ENCODE measurements around the gene CA10. TPM values are rescaled to one million over a fixed set of nuclear protein-coding genes. Genes with fewer than 3 reads are reported as not detected.

Gene CA10
- total and polyA plus RNA-seq, 2 donors (not counting 3 experiments of a cell fraction or from before 2014, with no cell fraction given) = not detected

DNA sequence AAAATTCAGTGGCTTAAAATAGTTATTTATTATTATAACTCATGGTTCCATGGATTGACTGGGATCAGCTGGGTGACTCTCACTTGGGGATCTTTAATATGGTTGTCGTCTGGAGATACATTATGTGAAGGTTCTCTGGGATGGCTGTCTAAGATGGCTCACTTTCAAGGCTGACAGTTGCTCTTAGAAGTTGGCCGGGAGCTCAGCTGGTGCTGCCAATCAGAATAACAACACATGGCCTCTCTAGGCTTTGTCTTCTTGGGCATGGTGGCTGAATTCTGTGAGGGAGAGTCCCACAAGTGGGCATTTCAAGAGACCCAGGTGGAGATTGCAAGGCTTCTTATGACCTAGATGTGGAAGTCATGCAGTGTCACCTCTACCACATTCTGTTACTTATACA, 269.7 kb downstream of the CA10 start:
- TF ChIP-seq EZH2 (IDR thresholded peaks at IDR 0.05; ENCODE audit: borderline replicate concordance, low read depth, low read length, severe bottlenecking) (no peak), JUN (IDR thresholded peaks at IDR 0.05; ENCODE audit: borderline replicate concordance, insufficient read depth, insufficient read length, low read depth) (no peak), POLR2A (IDR thresholded peaks at IDR 0.05; ENCODE audit: low read depth, low read length) (no peak), POLR2AphosphoS5 (IDR thresholded peaks at IDR 0.05; ENCODE audit: insufficient read depth, low read depth, low read length) (no peak), FOS (IDR thresholded peaks at IDR 0.05; ENCODE audit: borderline replicate concordance, insufficient read depth, low read length) (no peak), GATA2 (IDR thresholded peaks at IDR 0.05; ENCODE audit: insufficient read depth, insufficient read length, low read depth, low read length) (no peak)
- TF ChIP-seq, protein P1, sequence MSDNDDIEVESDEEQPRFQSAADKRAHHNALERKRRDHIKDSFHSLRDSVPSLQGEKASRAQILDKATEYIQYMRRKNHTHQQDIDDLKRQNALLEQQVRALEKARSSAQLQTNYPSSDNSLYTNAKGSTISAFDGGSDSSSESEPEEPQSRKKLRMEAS (IDR thresholded peaks at IDR 0.05; ENCODE audit: insufficient read depth, insufficient read length) = no peak
- TF ChIP-seq, protein P2, sequence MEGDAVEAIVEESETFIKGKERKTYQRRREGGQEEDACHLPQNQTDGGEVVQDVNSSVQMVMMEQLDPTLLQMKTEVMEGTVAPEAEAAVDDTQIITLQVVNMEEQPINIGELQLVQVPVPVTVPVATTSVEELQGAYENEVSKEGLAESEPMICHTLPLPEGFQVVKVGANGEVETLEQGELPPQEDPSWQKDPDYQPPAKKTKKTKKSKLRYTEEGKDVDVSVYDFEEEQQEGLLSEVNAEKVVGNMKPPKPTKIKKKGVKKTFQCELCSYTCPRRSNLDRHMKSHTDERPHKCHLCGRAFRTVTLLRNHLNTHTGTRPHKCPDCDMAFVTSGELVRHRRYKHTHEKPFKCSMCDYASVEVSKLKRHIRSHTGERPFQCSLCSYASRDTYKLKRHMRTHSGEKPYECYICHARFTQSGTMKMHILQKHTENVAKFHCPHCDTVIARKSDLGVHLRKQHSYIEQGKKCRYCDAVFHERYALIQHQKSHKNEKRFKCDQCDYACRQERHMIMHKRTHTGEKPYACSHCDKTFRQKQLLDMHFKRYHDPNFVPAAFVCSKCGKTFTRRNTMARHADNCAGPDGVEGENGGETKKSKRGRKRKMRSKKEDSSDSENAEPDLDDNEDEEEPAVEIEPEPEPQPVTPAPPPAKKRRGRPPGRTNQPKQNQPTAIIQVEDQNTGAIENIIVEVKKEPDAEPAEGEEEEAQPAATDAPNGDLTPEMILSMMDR (IDR thresholded peaks at IDR 0.05; ENCODE audit: extremely low read depth in 1 of 2, insufficient read depth in 1 of 2, low read depth in 1 of 2, low read length in 2 of 2) = no peak
- Histone ChIP-seq H3K79me2 (ENCODE audit: control insufficient read depth, insufficient read depth, low read length) (no peaks in the 10 kb centered on the region), H3K36me3 (ENCODE audit: control insufficient read depth in 2 of 2, extremely low read depth in 1 of 2, insufficient read depth in 2 of 2, low read length in 2 of 2) (no peaks in the 10 kb centered on the region), H4K20me1 (replicated peaks; ENCODE audit: control insufficient read depth, extremely low read depth, insufficient read depth, low read length) (no peaks in the 10 kb centered on the region), H3K27ac (ENCODE audit: insufficient read depth, low read depth, low read length) (no peak overlapping the region), H3K27me3 (ENCODE audit: control insufficient read depth in 2 of 2, insufficient read depth in 2 of 2, low read length in 2 of 2) (no peaks in the 10 kb centered on the region), H3K4me2 (ENCODE audit: insufficient read depth, low read length) (no peak overlapping the region), H3K9ac (replicated peaks; ENCODE audit: extremely low read depth, insufficient read depth, low read length) (no peak overlapping the region), H3K9me3 (replicated peaks; ENCODE audit: control insufficient read depth, insufficient read depth, low read length) (peaks cover 3% of the 10 kb centered on the region), H3K4me1 (ENCODE audit: control insufficient read depth, extremely low read depth, insufficient read depth, low read length) (no peaks in the 10 kb centered on the region), H2AFZ (ENCODE audit: low read depth, low read length) (no peak overlapping the region), H3K4me3 (replicated peaks in 1 of 3; ENCODE audit: insufficient read depth in 1 of 3, low read depth in 1 of 3, low read length in 3 of 3) (no peak overlapping the region), H3K9me1 (replicated peaks; ENCODE audit: control insufficient read depth, extremely low read depth, insufficient read depth, low read length) (no peaks in the 10 kb centered on the region)
- intact Hi-C loops (cut with micrococcal nuclease) = no loop called here
- FAIRE-seq (no peak), DNase-seq (ENCODE audit: low read depth, low spot score) (no peak)
- POLR2A ChIA-PET = no interaction called here
- dilution Hi-C loops (cut with MboI; ENCODE audit: extremely low pct_ligation_motif_present, low sequenced_read_pairs) = no loop called here
- BruUV-seq (replicated peaks) = no TSS peak
- CTCF ChIA-PET = no interaction called here
